Umbilical cord (tissue), 2 donors: ENCODE data around the gene SLF2. TPM values are rescaled to one million over a fixed set of nuclear protein-coding genes. Genes with fewer than 3 reads are reported as not detected.

ENCODE experiments used
- DNase-seq: peaks from one replicate; pipeline ENCODE4 v3.0.0-alpha.2; 2015; ENCODE audit warnings: low spot score
- total RNA-seq: library from RNA; depleted of rRNA; stranded (reverse); fragments of >200 nt; gene quantifications from one replicate; pipeline ENCODE4 v1.2.3, GENCODE V29; 2014; ENCODE audit warnings: low replicate concordance; ENCODE audit not compliant: insufficient read depth

The SLF2 gene
- total RNA-seq, 1 donor from 2014 or later = 59.7 TPM

- no peak for DNase-seq
Observed at GRCh38 chr10:100999742-101000126, 87.0 kb downstream of the SLF2 start, which contains the start of gene LZTS2. Gene LZTS2 (plus strand): TSS chr10:100999808. CDS start chr10:101002539, 2,731 bp downstream.

DNA sequence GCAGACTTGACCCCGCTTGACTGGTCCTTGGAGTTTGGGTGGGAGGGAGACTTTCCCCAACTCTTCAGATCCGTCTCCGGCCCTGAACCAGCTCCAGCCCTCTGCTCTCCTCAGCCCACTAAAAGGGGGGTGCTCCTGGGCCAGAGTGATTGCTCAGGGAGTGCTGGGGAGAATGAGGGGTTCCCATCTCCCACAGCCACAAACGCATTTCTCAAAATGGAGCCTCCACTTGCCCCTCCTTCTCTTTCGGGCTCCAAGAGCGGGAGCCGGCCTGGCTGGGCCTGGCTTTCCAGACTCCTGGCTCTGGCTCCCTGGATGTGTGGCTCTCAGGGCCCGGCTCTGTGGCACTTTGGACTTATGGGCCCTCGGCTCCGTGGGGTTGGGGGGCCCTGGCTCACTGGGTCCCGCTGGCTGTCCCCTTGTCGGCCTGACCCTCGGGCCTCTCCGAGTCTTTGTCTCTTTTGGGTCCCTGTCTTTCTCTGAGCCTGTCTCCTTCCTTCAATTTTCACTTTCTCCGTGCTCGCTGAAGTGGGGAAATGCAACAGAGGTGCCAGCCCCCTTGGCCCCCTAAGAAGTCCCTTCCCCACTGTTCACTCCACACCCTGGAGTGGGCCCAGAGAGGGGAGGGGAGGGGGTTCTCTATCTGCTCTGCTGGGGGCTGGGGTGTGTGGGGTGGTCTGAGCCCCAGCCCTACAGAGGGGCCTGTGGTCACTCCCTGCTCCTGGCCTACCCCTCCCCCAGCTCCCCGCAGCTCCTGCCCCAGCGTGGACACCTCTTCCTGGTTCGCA, 87.6 kb downstream of the SLF2 start:
- DNase-seq = peak; percentile 52

GRCh38 chr10:101000915-101001658, 88.3 kb downstream of the SLF2 start:
- DNase-seq = peak; percentile 92

DNA sequence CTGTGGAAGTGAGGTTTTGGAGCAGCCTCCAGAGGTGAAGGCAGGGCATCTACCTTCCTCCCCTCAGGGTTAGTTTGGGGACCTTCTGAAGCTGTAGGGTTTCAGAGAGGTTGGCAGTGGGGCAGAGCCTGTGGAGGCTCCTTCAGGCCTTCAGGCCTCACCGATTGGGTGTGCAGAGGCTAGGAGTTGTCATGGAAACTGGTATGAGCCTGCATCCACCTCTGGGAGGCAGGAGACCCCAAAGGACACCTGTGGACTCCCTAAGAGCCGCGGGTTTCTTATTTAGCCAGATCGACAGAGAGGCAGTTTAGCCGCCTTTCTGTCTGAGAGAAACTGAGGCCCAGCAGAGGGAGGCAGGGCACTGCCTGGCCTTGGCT, 88.9 kb downstream of the SLF2 start:
- no peak for DNase-seq

DNA sequence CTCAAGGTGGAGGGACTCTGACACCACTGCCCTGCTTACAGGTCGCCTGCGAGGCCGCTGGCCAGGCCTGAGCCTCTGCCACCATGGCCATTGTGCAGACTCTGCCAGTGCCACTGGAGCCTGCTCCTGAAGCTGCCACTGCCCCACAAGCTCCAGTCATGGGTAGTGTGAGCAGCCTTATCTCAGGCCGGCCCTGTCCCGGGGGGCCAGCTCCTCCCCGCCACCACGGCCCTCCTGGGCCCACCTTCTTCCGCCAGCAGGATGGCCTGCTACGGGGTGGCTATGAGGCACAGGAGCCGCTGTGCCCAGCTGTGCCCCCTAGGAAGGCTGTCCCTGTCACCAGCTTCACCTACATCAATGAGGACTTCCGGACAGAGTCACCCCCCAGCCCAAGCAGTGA, 89.7 kb downstream of the SLF2 start:
- DNase-seq = no peak

- no peak for DNase-seq
Observed at GRCh38 chr10:101003639-101004206, 91.0 kb downstream of the SLF2 start.

GRCh38 chr10:101005361-101005760, 92.6 kb downstream of the SLF2 start:
- no peak for DNase-seq

GRCh38 chr10:101005869-101006567, 93.3 kb downstream of the SLF2 start:
- no peak for DNase-seq

- DNase-seq = no peak
Observed at GRCh38 chr10:101006593-101007098, 93.9 kb downstream of the SLF2 start.

- no peak for DNase-seq
Observed at GRCh38 chr10:101007099-101007711, 94.4 kb downstream of the SLF2 start.

DNA sequence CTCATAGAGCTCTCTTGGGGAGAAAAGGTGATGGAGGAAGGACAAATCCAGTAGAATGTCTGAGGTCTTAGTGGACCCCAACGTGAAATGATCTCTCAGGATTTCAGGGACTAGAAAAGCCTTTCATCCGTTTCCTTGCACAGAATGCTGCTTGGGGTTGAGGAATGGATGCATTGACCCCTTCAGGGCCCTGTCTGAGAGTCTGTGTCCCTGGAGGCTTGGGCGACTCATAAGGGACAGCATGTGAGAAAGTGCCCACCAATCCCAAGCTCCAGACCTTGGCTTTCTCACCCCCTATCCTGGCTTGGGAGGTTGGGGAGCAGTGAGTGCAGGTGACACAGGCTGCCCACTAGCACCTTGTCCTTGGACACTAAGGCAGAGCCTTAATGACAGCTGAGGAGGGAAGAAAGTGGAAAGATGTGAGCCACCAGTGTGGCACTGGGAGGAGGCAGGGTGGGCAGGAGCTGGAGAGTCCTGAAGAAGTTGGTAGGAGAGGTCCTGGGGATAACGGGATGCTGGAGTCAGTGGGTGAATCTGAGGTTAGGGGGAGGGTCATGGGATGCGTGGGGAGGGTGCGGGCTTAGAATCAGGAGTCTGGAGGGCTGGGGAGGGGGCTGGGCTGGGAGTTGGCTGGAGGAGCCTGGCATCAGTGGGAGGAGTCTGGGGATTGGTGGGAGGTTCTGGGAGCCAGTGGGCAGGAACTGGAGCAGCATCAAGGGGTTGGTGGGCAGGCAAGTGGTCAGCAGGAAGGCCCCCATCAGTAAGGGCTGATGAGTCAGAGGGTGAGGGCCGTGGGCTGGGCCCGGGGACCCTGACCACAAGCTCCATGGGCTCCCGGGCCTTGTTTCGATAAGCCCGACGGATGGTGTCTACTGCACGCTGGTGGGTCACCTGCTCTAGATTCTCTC, 95.4 kb downstream of the SLF2 start:
- DNase-seq = no peak

GRCh38 chr10:101008823-101009423, 96.2 kb downstream of the SLF2 start:
- DNase-seq = no peak

GRCh38 chr10:101010329-101010728, 97.6 kb downstream of the SLF2 start:
- DNase-seq = no peak

DNA sequence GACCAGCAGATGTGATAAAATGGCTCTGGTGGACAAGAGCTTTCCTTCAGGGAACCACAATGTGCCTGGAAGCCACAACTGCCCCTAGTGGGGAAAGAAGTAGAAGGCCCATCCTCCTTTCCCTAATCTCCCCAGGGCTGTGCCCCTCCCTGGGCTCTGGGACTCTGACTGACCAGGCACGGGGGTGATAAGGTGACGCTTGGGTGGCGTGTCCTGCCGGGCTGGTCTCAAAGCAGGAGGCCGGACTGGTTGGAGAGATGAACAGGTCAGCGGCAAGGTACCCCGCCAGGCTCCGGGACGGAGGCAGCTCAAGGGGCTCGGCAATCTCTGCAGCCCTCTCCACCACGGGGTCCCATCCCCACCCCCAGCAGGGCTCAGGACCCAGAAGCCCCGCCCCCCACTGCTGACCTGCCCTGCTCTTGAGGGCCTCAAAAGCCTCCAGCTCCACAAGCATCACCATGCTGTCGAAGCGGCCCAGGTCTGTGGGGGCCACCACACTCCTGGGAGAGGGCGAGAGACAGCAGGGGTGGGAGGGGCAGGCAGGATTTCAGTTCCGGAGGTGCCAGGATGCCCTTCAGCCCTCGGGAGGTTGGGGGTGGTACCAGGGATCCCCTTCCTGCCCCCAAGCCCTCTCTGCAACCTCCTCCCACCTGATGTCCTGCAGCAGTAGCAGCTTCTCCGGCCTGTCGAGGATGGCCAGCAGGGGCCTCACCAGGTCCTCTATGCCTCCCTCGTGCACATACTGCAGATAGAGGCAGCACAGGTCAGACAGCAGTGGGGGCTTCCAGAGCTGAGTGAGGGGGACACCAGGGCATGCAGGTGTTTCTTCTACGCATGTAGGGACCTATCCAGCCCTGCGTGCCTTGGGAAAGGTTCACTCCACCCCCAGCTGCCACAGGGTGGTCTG, 99.0 kb downstream of the SLF2 start:
- no peak for DNase-seq

DNA sequence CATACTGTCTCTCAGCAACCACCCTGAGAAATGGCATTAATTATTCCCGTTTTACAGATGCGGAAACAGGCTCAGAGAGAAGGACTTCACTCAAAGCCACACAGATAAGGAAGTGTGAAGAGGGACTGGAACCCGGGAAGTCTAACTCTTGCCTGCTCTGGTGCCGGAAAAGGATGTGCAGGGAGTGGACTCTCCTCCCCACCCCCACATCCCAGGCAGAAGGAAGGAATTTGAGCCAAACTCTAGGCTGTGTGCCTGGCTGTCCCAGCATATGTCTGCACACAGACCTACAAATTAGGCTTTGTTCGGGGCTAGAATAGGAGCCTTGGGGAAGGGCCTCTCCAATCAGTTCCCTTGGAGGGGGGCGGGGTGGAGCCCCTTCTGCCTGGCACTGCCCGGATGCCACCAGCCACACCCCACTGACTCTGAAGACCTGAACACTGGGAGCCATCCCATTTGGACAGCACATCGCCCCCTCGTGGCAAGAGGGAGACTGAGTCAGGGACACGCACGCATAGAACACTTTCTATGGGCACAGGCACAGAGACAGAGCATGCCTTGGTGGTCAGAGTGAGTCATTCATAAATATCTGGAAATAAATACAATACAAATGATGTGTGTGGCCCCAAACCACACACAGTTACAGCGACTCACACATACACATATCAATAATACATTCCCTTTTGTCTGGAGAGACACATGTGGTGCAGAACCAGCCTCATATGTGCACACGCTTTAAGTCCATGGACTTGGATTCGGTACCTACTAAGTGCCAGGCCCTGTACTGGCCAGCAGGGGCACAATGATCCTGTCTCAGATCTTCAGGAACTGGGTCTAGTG, 100.0 kb downstream of the SLF2 start:
- peak; percentile 89 for DNase-seq

GRCh38 chr10:101013365-101013825, 100.6 kb downstream of the SLF2 start:
- no peak for DNase-seq

DNA sequence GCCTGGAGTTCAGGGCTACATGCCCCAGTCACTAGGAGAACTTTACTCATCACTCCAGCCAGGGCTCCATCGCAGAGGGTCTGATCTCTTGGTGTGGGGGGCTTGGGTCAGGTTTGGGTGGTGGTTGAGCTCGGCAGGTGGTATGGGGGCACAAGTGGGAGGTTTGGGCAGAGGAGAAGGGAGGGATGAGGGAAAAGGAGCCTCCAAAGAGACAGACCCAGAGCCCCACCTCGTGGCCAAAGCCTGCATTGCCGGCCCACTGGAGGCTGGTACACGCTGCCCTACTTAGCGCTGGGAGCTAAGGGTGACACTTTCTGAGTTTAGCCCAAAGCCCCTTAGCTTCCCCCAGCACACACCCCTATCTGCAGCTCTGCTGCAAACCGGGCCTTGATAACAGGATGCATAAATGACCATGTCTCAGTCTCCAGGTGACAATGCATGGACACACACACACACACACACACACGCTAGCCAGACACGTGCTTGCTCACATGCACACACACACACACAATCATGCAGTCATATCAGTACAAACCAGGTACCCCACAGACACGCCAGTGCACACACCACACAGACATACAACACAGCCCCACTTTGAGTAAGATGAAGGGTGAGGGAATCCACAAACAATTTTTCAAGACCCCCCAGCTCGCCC, 101.6 kb downstream of the SLF2 start:
- peak; percentile 72 for DNase-seq
